NCI-H748 (cell line): ENCODE data around the gene BRDT.
"Not testable (repeated sequence)": the region's sequence is repeated elsewhere in the genome, so short reads cannot be mapped to it uniquely, and the experiment has no call there.

ENCODE experiments used
- DNase-seq: peaks from one replicate; lab custom pipeline; 2025; ENCODE audit not compliant: unreplicated experiment; lab: John Stamatoyannopoulos, UW

BRDT gene

DNA sequence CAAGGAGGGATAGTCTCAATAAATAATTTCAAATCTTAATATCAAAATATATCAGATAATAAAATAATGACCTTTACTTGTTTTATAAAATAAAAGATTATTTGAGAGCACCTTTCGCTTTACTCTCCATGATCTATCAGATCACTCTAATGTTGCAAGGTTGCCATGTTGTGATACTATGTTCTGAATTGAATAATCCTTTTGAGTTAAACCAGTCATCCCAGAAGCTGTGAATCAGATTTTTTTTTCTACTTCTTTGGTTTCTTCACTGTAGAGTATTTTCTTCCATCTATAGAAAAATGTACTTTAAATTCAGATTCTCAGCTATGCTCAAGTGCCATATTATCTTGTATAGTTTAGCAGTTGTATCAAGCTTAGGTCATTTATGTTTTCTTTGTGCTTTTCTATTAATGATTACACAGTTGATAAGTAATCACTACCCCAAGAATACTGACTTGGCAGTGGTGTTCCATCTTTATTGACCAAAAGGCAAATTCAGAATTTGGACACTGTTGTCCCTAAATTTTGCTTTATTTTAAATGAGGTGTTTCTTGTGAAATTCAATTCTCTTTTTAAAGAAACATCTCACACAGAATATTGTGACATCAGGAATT is 32.9 kb downstream of the BRDT start:
- DNase-seq = no peak

GRCh38 chr1:91993256-91993655 is 44.1 kb downstream of the BRDT start:
- DNase-seq = no peak

GRCh38 chr1:91997607-91998195 is 48.5 kb downstream of the BRDT start:
- peak; percentile 38 for DNase-seq

DNA sequence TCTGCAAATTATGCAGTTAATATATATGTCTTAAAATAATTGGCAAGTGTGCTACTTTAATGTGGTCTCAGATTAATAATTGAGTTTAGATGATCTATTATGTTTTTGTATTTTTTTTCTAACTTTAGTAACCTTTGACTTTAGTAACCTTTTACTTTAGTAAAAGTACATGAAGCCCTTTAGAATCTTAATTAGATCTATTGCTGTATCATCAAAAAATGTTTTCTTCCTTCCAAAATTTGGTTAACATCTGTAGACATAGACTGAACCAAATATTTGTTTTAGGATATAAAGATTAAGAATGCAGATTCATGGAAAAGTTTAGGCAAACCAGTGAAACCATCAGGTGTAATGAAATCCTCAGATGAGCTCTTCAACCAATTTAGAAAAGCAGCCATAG is 54.9 kb downstream of the BRDT start:
- no peak for DNase-seq

GRCh38 chr1:92013923-92014322 is 64.7 kb downstream of the BRDT start:
- DNase-seq = no peak

DNA sequence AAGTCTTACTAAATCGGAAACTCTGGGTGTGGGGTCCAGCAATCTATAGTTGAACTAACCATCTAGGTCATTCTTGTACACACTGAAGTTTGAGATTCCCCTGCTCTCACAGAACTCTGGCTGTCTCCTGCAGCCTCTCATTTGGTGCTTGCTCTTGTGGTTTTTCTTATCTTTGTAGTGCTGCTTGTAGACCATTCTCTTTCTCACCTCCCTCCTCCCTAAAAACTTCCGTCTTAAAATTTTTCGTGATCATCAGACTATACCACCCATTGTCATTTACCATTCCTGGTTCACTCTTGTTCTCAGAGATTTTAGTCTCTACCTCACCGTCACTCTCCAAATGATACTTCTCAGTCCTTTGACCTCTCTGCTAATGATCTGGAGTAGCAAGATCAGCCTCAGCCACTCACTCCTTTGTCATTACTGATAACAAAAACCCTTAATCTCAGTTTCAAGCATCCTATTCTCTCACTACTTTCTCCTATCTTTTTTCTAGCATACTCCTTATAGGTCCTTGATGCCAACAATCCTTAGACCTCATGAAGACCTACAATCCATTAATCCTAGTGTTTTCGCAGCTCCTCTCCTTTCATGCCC is 67.6 kb downstream of the BRDT start:
- DNase-seq = no peak

- no peak for DNase-seq
Measured at GRCh38 chr1:92017656-92018055, 68.5 kb downstream of the BRDT start.

DNA sequence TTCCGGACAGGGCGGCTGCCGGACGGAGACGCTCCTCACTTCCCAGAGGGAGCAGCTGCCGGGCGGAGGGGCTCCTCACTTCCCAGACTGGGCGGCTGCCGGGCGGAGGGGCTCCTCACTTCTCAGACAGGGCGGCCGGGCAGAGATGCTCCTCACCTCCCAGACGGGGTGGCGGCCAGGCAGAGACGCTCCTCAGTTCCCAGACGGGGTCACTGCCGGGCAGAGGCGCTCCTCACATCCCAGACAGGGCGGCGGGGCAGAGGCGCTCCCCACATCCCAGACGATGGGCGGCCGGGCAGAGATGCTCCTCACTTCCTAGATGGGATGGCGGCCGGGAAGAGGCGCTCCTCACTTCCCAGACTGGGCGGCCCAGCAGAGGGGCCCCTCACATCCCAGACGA is 76.8 kb downstream of the BRDT start:
- not testable (repeated sequence) for DNase-seq

GRCh38 chr1:92026806-92027205 is 77.6 kb downstream of the BRDT start:
- DNase-seq = no peak

- DNase-seq = no peak
Measured at GRCh38 chr1:92029241-92029922, 80.2 kb downstream of the BRDT start.

- no peak for DNase-seq
Measured at GRCh38 chr1:92030656-92031107, 81.5 kb downstream of the BRDT start.

DNA sequence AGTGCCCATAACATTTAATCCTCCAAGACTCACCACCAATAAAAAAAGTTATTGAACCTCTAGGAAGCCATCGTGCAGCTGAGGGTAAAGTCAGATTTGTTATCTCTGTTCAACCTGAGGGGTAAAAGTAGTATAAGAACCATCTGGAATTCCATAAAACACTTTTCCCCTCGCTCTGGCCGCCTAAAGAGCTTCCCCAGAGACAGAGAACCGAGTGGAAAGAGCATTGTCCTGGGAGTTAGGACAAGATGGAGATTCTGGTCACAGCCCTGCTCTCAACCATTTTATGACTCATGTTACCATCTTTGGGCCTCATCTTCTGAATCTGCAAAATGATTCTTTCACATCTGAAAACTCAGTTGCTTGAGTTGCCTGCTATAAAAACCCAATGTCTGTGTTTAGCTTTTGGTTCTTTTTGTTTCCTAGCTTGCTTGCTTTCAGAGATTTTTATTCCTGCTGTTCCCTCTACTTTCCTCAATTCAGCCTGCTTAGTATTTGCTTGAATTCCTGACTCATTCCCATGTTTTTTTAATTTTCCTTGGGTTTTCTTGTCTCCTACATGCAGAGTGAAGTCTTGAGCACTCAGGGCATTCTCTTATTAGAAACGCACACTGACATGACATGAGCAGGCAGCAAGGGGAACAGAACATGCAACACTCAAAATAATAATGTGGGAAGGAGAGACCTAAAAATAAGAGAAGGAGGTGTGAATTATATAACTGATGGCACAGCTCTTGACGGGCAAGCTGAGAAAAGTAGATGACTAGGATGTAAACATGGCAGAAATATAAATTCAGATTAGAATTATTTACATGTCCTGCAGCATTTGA is 82.3 kb downstream of the BRDT start:
- DNase-seq = no peak

GRCh38 chr1:92037400-92037799 is 88.2 kb downstream of the BRDT start:
- DNase-seq = no peak

GRCh38 chr1:92038695-92039346 is 89.6 kb downstream of the BRDT start:
- DNase-seq = no peak

- no peak for DNase-seq
Measured at GRCh38 chr1:92040971-92041370, 91.8 kb downstream of the BRDT start.

DNA sequence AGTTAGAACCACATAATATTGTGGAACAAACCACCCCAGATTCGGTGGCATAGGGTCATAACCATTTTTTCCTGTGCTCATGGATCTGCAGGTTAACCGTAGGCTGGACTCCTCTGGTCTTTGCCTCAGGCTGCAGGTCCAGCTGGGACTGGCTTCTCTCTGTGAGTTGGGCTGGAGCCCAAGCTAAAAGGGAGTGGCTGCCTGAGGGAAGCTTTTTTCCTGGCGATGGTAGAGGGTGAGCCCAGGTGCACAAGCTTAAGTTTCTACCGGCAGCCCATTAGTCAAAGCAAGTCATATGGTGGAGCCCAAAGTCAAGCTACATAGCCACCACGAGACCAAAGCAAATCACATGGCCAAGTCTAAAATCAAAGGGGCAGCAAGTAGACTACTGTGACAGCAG is 94.4 kb downstream of the BRDT start:
- DNase-seq = no peak

GRCh38 chr1:92045766-92046495 is 96.7 kb downstream of the BRDT start:
- DNase-seq = no peak

DNA sequence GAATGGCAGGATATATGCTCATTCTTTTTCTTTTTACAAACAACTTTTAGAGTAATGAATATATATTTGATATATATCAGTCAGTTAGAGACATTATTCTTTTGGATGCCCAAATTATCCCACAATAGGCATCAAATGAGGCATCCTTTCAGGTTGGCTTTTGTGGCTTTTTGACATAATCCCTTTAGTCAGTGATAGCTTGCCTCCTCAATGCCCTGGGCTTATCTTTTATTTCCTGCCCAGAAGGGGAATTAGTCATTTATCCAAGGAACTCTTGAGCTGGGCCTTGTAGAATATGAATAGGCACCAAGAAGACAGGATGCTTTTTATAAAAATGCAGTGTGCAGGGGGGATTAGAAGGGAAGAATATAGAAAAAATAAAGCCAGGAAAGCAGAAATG is 102.7 kb downstream of the BRDT start:
- DNase-seq = no peak
